Ovary (tissue), 9 donors: ENCODE data around the gene KCNAB2. TPM values are rescaled to one million over a fixed set of nuclear protein-coding genes. Genes with fewer than 3 reads are reported as not detected.

Source experiments
- DNase-seq, 5 donors: peaks; one replicate each; pipeline ENCODE4 v3.0.0-alpha.2; 2019 to 2020
- H3K27ac ChIP-seq, 2 donors: fragments of 200-600 bp; one replicate each; pipeline versions ENCODE4 v1.5.1 to v1.8.0; 2019 to 2022
- H3K27me3 ChIP-seq: fragments of 200-600 bp; one replicate; pipeline ENCODE4 v1.8.0; 2022
- H3K36me3 ChIP-seq: fragments of 200-600 bp; sonication (generic); one replicate; pipeline ENCODE4 v1.5.1; 2019
- H3K4me1 ChIP-seq: one replicate; pipeline ENCODE4 v1.8.1; 2013; ENCODE audit warnings: mild to moderate bottlenecking, moderate library complexity; ENCODE audit not compliant: insufficient read depth
- H3K4me3 ChIP-seq: fragments of 200-600 bp; sonication (generic); one replicate; pipeline ENCODE4 v1.5.1; 2017
- H3K9me3 ChIP-seq, 2 donors: fragments of 200-600 bp in 1 of 2; sonication (generic) in 1 of 2; one replicate each; pipeline versions ENCODE4 v1.5.1 to v1.8.1; 2013 to 2019; ENCODE audit warnings: mild to moderate bottlenecking in 1 of 2, moderate library complexity in 1 of 2
- CTCF ChIP-seq, 3 donors: fragments of 450-650 bp in 2 of 3; fragments of 200-600 bp in 1 of 3; IDR thresholded peaks; one replicate each; pipeline versions ENCODE4 v1.5.1 to v1.8.0; 2016 to 2022; ENCODE audit warnings: antibody characterized with exemption in 3 of 3, mild to moderate bottlenecking in 1 of 3
- EP300 ChIP-seq: sonication (generic); formaldehyde crosslinking; IDR thresholded peaks from one replicate; pipeline ENCODE4 v1.6.1; 2017; ENCODE audit warnings: antibody characterized with exemption
- POLR2A ChIP-seq: fragments of 450-650 bp; IDR thresholded peaks from one replicate; pipeline ENCODE4 v1.6.1; 2017; ENCODE audit warnings: antibody characterized with exemption, mild to moderate bottlenecking, moderate library complexity
- WGBS, 3 donors: extraction: QIAGEN DNeasy Blood & Tissue Kit in 1 of 3; methylation state at CpG; one replicate each; pipeline versions ENCODE4 v1.1.5 to v1.1.7; 2013 to 2017; 5-methylcytosine and 5-hydroxymethylcytosine counted together
- intact Hi-C, 4 donors: fragments of 100-400 bp; cut with DNase I; formaldehyde crosslinking; loops; one replicate each; pipeline versions ENCODE4 v1.11.0 to v1.15.1; 2022 to 2023
- polyA plus RNA-seq, 2 donors: library from polyadenylated mRNA; stranded (reverse); fragments of 200-250 nt in 1 of 2; fragments of 350-450 nt in 1 of 2; fragmentation: Illumina TruSeq in 1 of 2; extraction: RNeasy Lipid Tissue Mini Kit (QIAGEN cat#74804) in 1 of 2; gene quantifications; one replicate each; pipeline ENCODE4 v1.2.3, GENCODE V29; 2013 to 2014
- total RNA-seq, 7 donors: library from RNA; depleted of rRNA in 2 of 7; stranded (reverse); fragments of >200 nt in 2 of 7; fragmentation: NEBNext Ultra II Directional in 3 of 7; extraction: Animal tissue kit (Norgen Biotek cat#: 25700) in 3 of 7; gene quantifications; one replicate each; pipeline versions ENCODE4 v1.1.0 to v1.2.4, GENCODE V29; 2016 to 2023
- donor health status: DM: no; HTN: no; CAD: no; lungs with moderate emphysema.
- donor health status: DM: no; HTN: no; CAD: no.
- donor health status: Bipolar disorder and iron deficiency.
- donor health status: DM: yes; HTN: yes; CAD: no.
- donor health status: DM: no; HTN: no; CAD: no.
- donor health status: DM: yes; HTN: yes; CAD: no.

The KCNAB2 gene
- total and polyA plus RNA-seq, 9 donors = 2.9 to 18.3 (median 7.1) TPM

GRCh38 chr1:6069573-6069972, 23.9 kb downstream of the KCNAB2 start:
- H3K9me3 ChIP-seq = no peaks in the 10 kb centered on the region
- DNase-seq = no peak
- H3K4me3 ChIP-seq = no peak overlapping the region
- H3K27ac ChIP-seq = no peak overlapping the region
- H3K36me3 ChIP-seq = no peaks in the 10 kb centered on the region
- peaks cover 2% of the 10 kb centered on the region for H3K4me1 ChIP-seq
- WGBS, 3 donors = 78 to 88% (median 85%) methylated on average over 14 of the region's 14 CpGs
- no peaks in the 10 kb centered on the region for H3K27me3 ChIP-seq
- no peak for TF ChIP-seq POLR2A
- no peak for TF ChIP-seq EP300
- no peak for TF ChIP-seq CTCF (IDR thresholded peaks at IDR 0.05)
- intact Hi-C loops = loop anchor here in 1 of 4 donors (10.0 kb wide), 1 partner anchor 105 kb away; no protein-coding TSS in a partner anchor

GRCh38 chr1:6070450-6070974, 24.8 kb downstream of the KCNAB2 start:
- no peaks in the 10 kb centered on the region for H3K9me3 ChIP-seq
- H3K4me3 ChIP-seq = no peak overlapping the region
- 87 to 88% (median 87%) methylated on average over 9 of the region's 9 CpGs for WGBS, 3 donors
- intact Hi-C loops = loop anchor here in 1 of 4 donors (5.0 kb wide), 1 partner anchor 1107 kb away; no protein-coding TSS in a partner anchor
- no peak overlapping the region for H3K27ac ChIP-seq
- no peak for DNase-seq
- TF ChIP-seq POLR2A = no peak
- no peak for TF ChIP-seq CTCF (IDR thresholded peaks at IDR 0.05)
- no peak for TF ChIP-seq EP300
- peaks cover 2% of the 10 kb centered on the region for H3K4me1 ChIP-seq
- no peaks in the 10 kb centered on the region for H3K27me3 ChIP-seq
- no peaks in the 10 kb centered on the region for H3K36me3 ChIP-seq

- Histone ChIP-seq H3K27ac (no peak overlapping the region), H3K4me3 (no peak overlapping the region), H3K4me1 (peaks cover 2% of the 10 kb centered on the region), H3K27me3 (no peaks in the 10 kb centered on the region), H3K9me3 (no peaks in the 10 kb centered on the region), H3K36me3 (no peaks in the 10 kb centered on the region)
- intact Hi-C loops = loop anchor here in 1 of 4 donors (5.0 kb wide), 1 partner anchor 1106 kb away; no protein-coding TSS in a partner anchor
- no peak for TF ChIP-seq POLR2A
- TF ChIP-seq CTCF (IDR thresholded peaks at IDR 0.05) = no peak
- no peak for TF ChIP-seq EP300
- 45 to 81% (median 59%) methylated on average over 13 of the region's 13 CpGs for WGBS, 3 donors
- no peak for DNase-seq
Observed at GRCh38 chr1:6071219-6071618, 25.5 kb downstream of the KCNAB2 start.

- DNase-seq = no peak
- H3K27me3 ChIP-seq = no peaks in the 10 kb centered on the region
- TF ChIP-seq CTCF (IDR thresholded peaks at IDR 0.05) = no peak
- no peak for TF ChIP-seq POLR2A
- no peak for TF ChIP-seq EP300
Observed at GRCh38 chr1:6072774-6073479, 27.2 kb downstream of the KCNAB2 start.

More at GRCh38 chr1:6072774-6073479, 27.2 kb downstream of the KCNAB2 start:
- H3K4me1 ChIP-seq = peaks cover 2% of the 10 kb centered on the region
- H3K4me3 ChIP-seq = no peak overlapping the region
- H3K36me3 ChIP-seq = no peaks in the 10 kb centered on the region
- no peaks in the 10 kb centered on the region for H3K9me3 ChIP-seq
- intact Hi-C loops = loop anchor here in 1 of 4 donors (5.0 kb wide), 1 partner anchor 1104 kb away; no protein-coding TSS in a partner anchor
- no peak overlapping the region for H3K27ac ChIP-seq
- WGBS, 3 donors = 90 to 93% (median 92%) methylated on average over 17 of the region's 17 CpGs
